ENCODE results near the gene LRBA. TPM values are rescaled to one million over a fixed set of nuclear protein-coding genes. Genes with fewer than 3 reads are reported as not detected.
"Not testable (repeated sequence)": the region's sequence is repeated elsewhere in the genome, so short reads cannot be mapped to it uniquely, and the experiment has no call there.

Gene LRBA
- total RNA-seq, 1 donor from 2014 or later, result 39.9 TPM

GRCh38 chr4:150960818-150961217, 54.3 kb downstream of the LRBA start:
- Histone ChIP-seq H3K9me3 (no peaks in the 10 kb centered on the region), H3K27me3 (no peaks in the 10 kb centered on the region), H3K4me3 (no peak overlapping the region), H3K4me1 (no peaks in the 10 kb centered on the region), H3K36me3 (no peaks in the 10 kb centered on the region), H3K27ac (no peak overlapping the region)
- ATAC-seq, result peak; percentile 85
- intact Hi-C loops (cut with DNase I), result no loop called here
- DNase-seq, result no peak
- TF ChIP-seq, protein P1, sequence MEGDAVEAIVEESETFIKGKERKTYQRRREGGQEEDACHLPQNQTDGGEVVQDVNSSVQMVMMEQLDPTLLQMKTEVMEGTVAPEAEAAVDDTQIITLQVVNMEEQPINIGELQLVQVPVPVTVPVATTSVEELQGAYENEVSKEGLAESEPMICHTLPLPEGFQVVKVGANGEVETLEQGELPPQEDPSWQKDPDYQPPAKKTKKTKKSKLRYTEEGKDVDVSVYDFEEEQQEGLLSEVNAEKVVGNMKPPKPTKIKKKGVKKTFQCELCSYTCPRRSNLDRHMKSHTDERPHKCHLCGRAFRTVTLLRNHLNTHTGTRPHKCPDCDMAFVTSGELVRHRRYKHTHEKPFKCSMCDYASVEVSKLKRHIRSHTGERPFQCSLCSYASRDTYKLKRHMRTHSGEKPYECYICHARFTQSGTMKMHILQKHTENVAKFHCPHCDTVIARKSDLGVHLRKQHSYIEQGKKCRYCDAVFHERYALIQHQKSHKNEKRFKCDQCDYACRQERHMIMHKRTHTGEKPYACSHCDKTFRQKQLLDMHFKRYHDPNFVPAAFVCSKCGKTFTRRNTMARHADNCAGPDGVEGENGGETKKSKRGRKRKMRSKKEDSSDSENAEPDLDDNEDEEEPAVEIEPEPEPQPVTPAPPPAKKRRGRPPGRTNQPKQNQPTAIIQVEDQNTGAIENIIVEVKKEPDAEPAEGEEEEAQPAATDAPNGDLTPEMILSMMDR (IDR thresholded peaks at IDR 0.05), result peak; percentile 44

DNA sequence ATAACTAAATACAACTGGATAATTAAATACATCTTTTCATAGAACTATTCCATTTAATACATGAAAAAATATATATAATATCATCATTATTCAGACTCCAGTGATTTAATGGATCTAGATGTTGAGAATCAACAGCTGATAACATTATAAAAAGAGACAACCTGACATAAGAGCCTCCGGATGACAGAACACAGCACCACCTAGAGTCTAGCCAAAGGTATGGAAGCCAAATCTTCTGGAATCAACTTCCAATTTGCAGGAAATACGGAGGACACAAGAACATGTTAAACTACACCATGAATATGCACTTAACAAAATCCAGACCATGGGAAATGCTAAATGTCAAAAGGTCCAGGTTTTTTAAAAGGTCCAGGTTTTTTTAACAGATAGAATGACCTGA, 55.0 kb downstream of the LRBA start:
- intact Hi-C loops (cut with DNase I), result no loop called here
- peak; percentile 80 for ATAC-seq
- TF ChIP-seq, protein P1 (IDR thresholded peaks at IDR 0.05), result peak; percentile 48
- Histone ChIP-seq H3K4me1 (no peaks in the 10 kb centered on the region), H3K27me3 (no peaks in the 10 kb centered on the region), H3K27ac (no peak overlapping the region), H3K36me3 (no peaks in the 10 kb centered on the region), H3K9me3 (no peaks in the 10 kb centered on the region), H3K4me3 (no peak overlapping the region)
- no peak for DNase-seq

DNA sequence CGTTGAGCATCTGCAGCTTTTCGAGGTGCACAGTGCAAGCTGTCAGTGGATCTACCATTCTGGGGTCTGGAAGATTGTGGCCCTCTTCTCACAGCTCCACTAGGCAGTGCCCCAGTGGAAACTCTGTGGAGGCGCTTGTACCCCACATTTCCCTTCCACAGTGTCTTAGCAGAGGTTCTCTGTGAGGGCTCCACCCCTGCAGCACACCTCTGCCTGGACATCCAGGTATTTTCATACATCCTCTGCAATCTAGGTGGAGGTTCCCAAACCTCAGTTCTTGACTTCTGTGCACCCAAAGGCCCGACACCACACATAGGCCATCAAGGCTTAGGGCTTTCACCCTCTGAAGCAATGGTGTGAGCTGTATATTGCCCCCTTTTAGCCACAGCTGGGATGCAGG, 57.1 kb downstream of the LRBA start:
- ATAC-seq; DNase-seq; intact Hi-C loops (cut with DNase I); H3K27ac ChIP-seq; H3K4me3 ChIP-seq; H3K4me1 ChIP-seq; H3K36me3 ChIP-seq; H3K9me3 ChIP-seq; H3K27me3 ChIP-seq: not testable (repeated sequence)

DNA sequence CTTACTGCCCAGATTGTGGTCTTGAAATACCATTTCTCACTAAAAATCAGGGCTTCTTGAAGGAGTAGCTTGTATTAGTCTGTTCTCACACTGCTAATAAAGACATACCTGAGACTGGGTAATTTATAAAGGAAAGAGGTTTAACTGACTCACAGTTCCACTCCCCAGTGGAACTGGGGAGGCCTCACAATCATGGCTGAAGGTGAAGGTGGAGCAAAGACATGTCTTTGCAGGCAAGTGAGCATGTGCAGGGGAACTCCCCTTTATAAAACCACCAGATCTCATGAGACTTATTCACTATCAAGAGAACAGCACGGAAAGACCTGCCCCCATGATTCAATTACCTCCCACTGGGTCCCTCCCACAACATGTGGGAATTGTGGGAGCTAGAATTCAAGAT, 58.0 kb downstream of the LRBA start:
- H3K27me3 ChIP-seq; H3K9me3 ChIP-seq; intact Hi-C loops (cut with DNase I); H3K36me3 ChIP-seq; DNase-seq; H3K4me1 ChIP-seq; H3K4me3 ChIP-seq; H3K27ac ChIP-seq; ATAC-seq: not testable (repeated sequence)

DNA sequence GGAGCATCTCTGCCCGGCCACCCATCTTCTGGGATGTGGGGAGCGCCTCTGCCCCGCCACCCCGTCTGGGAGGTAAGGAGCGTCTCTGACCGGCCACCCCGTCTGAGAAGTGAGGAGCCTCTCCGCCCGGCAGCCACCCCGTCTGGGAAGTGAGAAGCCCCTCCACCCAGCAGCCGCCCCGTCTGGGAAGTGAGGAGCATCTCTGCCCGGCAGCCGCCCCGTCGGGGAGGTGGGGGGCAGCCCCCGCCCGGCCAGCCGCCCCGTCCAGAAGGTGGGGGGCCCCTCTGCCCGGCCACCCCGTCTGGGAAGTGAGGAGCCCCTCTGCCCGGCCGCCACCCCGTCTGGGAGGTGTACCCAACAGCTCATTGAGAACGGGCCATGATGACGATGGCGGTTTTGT, 61.2 kb downstream of the LRBA start:
- H3K4me3 ChIP-seq; H3K36me3 ChIP-seq; intact Hi-C loops (cut with DNase I); H3K9me3 ChIP-seq; DNase-seq; ATAC-seq; H3K27me3 ChIP-seq; H3K27ac ChIP-seq; H3K4me1 ChIP-seq: not testable (repeated sequence)

- H3K9me3 ChIP-seq, result no peaks in the 10 kb centered on the region
- no peaks in the 10 kb centered on the region for H3K4me1 ChIP-seq
- ATAC-seq (no peak), DNase-seq (no peak)
- TF ChIP-seq, protein P1 (IDR thresholded peaks at IDR 0.05), result no peak
- H3K4me3 ChIP-seq, result no peak overlapping the region
- intact Hi-C loops (cut with DNase I), result no loop called here
- no peak overlapping the region for H3K27ac ChIP-seq
- H3K36me3 ChIP-seq, result no peaks in the 10 kb centered on the region
- no peaks in the 10 kb centered on the region for H3K27me3 ChIP-seq
Measured at GRCh38 chr4:150952167-150952845, 62.8 kb downstream of the LRBA start.

DNA sequence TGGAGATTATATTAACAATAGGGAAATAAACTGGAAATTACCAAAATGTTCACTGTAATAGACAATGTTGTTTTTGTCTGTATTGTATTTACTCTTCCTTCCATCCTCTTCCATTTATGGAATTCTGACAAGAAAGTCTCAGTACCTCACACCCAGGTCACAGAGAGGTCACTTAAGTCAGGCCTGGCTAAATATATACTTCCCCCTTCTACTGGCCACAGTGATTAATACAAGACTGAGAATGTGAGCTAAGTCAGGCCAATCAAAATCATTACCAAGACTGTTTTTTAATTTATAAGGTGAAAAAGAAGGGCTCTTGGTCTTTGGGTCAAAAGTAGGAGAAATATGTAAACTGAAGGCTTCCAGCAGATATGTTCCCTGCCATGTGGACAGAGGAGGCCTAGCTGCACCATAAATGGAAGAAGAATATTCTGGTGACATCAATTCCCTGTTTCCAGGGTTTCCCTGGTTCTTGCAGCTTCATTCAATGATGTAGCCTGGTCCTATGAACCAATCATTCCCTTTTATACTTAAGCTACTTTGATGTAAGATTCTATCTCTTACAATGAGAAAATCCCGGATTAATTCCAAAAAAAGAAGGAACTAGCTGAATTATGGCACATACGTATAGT, 64.3 kb downstream of the LRBA start:
- Histone ChIP-seq H3K9me3 (no peaks in the 10 kb centered on the region), H3K27ac (no peak overlapping the region), H3K4me3 (no peak overlapping the region), H3K36me3 (no peaks in the 10 kb centered on the region), H3K4me1 (no peaks in the 10 kb centered on the region), H3K27me3 (no peaks in the 10 kb centered on the region)
- DNase-seq (no peak), ATAC-seq (peak; percentile 74)
- intact Hi-C loops (cut with DNase I), result no loop called here
- TF ChIP-seq, protein P1 (IDR thresholded peaks at IDR 0.05), result no peak
